ENCODE measurements around the gene ERGIC1.
"Not testable (repeated sequence)": the region's sequence is repeated elsewhere in the genome, so short reads cannot be mapped to it uniquely, and the experiment has no call there.

Gene ERGIC1

GRCh38 chr5:172878933-172879752 lies 45.1 kb downstream of the ERGIC1 start:
- DNase-seq (ENCODE audit: low read depth, low spot score), result no peak

GRCh38 chr5:172881691-172882370 lies 47.8 kb downstream of the ERGIC1 start:
- no peak for DNase-seq (ENCODE audit: low read depth, low spot score)

- DNase-seq (ENCODE audit: low read depth, low spot score), result no peak
Observed at GRCh38 chr5:172883066-172883465, 49.0 kb downstream of the ERGIC1 start.

- no peak for DNase-seq (ENCODE audit: low read depth, low spot score)
Observed at GRCh38 chr5:172885597-172886340, 51.7 kb downstream of the ERGIC1 start.

- no peak for DNase-seq (ENCODE audit: low read depth, low spot score)
Observed at GRCh38 chr5:172886476-172886875, 52.4 kb downstream of the ERGIC1 start.

GRCh38 chr5:172886974-172887501 lies 53.0 kb downstream of the ERGIC1 start:
- no peak for DNase-seq (ENCODE audit: low read depth, low spot score)

- no peak for DNase-seq (ENCODE audit: low read depth, low spot score)
Observed at GRCh38 chr5:172887692-172888091, 53.6 kb downstream of the ERGIC1 start.

GRCh38 chr5:172890659-172891058 lies 56.6 kb downstream of the ERGIC1 start:
- DNase-seq (ENCODE audit: low read depth, low spot score), result no peak

- DNase-seq (ENCODE audit: low read depth, low spot score), result no peak
Observed at GRCh38 chr5:172891716-172892421, 57.8 kb downstream of the ERGIC1 start.

- no peak for DNase-seq (ENCODE audit: low read depth, low spot score)
Observed at GRCh38 chr5:172892713-172893112, 58.7 kb downstream of the ERGIC1 start.

- no peak for DNase-seq (ENCODE audit: low read depth, low spot score)
Observed at GRCh38 chr5:172894767-172895388, 60.8 kb downstream of the ERGIC1 start.

GRCh38 chr5:172895549-172895948 lies 61.5 kb downstream of the ERGIC1 start:
- no peak for DNase-seq (ENCODE audit: low read depth, low spot score)

GRCh38 chr5:172896465-172896864 lies 62.4 kb downstream of the ERGIC1 start:
- DNase-seq (ENCODE audit: low read depth, low spot score), result no peak

GRCh38 chr5:172897067-172897466 lies 63.0 kb downstream of the ERGIC1 start:
- DNase-seq (ENCODE audit: low read depth, low spot score), result not testable (repeated sequence)

GRCh38 chr5:172897481-172898217 lies 63.6 kb downstream of the ERGIC1 start:
- no peak for DNase-seq (ENCODE audit: low read depth, low spot score)

- DNase-seq (ENCODE audit: low read depth, low spot score), result no peak
Observed at GRCh38 chr5:172898218-172898842, 64.3 kb downstream of the ERGIC1 start.

GRCh38 chr5:172898843-172899369 lies 64.9 kb downstream of the ERGIC1 start:
- no peak for DNase-seq (ENCODE audit: low read depth, low spot score)

- DNase-seq (ENCODE audit: low read depth, low spot score), result no peak
Observed at GRCh38 chr5:172899436-172899835, 65.4 kb downstream of the ERGIC1 start.

GRCh38 chr5:172901012-172901780 lies 67.1 kb downstream of the ERGIC1 start:
- DNase-seq (ENCODE audit: low read depth, low spot score), result no peak
